GM23248 (cell line): ENCODE data around the gene WWTR1. TPM values are rescaled to one million over a fixed set of nuclear protein-coding genes. Genes with fewer than 3 reads are reported as not detected.

Experiments
- DNase-seq: peaks from one replicate; pipeline ENCODE4 v3.0.0-alpha.2; 2015
- H2AFZ ChIP-seq: fragments of 200-600 bp; sonication (generic); 2 replicates; pipeline ENCODE4 v1.6.1; 2016; ENCODE audit warnings: antibody characterized with exemption
- H3F3A ChIP-seq: fragments of 200-600 bp; sonication (generic); 2 replicates; pipeline ENCODE4 v1.6.1; 2016; ENCODE audit warnings: mild to moderate bottlenecking, antibody characterized with exemption, mixed run types; ENCODE audit not compliant: insufficient read depth
- H3K27ac ChIP-seq: fragments of 200-600 bp; sonication (generic); 2 replicates; pipeline ENCODE4 v1.5.1; 2016; ENCODE audit warnings: mild to moderate bottlenecking
- H3K27me3 ChIP-seq: fragments of 200-600 bp; sonication (generic); replicated peaks from 2 replicates; pipeline ENCODE4 v1.6.1; 2016; ENCODE audit warnings: mild to moderate bottlenecking; ENCODE audit not compliant: insufficient read depth
- H3K36me3 ChIP-seq: fragments of 200-600 bp; sonication (generic); 2 replicates; pipeline ENCODE4 v1.6.1; 2016; ENCODE audit warnings: low read depth, mild to moderate bottlenecking
- H3K4me1 ChIP-seq: fragments of 200-600 bp; sonication (generic); 2 replicates; pipeline ENCODE4 v1.6.1; 2016; ENCODE audit warnings: mild to moderate bottlenecking; ENCODE audit not compliant: insufficient read depth
- H3K4me2 ChIP-seq: fragments of 200-600 bp; sonication (generic); one replicate; pipeline ENCODE4 v1.6.1; 2016; ENCODE audit warnings: mild to moderate bottlenecking; ENCODE audit not compliant: unreplicated experiment
- H3K4me3 ChIP-seq: fragments of 200-600 bp; sonication (generic); 2 replicates; pipeline ENCODE4 v1.5.1; 2016; ENCODE audit warnings: mild to moderate bottlenecking
- H3K79me2 ChIP-seq: fragments of 200-600 bp; sonication (generic); 2 replicates; pipeline ENCODE4 v1.6.1; 2016; ENCODE audit warnings: mild to moderate bottlenecking; ENCODE audit not compliant: insufficient read depth
- H3K9ac ChIP-seq: fragments of 200-600 bp; sonication (generic); 2 replicates; pipeline ENCODE4 v1.6.1; 2016; ENCODE audit warnings: mild to moderate bottlenecking
- H3K9me2 ChIP-seq: fragments of 200-600 bp; sonication (generic); 2 replicates; pipeline ENCODE4 v1.6.1; 2016; ENCODE audit warnings: mixed run types, mild to moderate bottlenecking, moderate library complexity; ENCODE audit not compliant: insufficient read depth
- H3K9me3 ChIP-seq: fragments of 200-600 bp; sonication (generic); one replicate; pipeline ENCODE4 v1.6.1; 2017; ENCODE audit warnings: low read depth
- H4K20me1 ChIP-seq: fragments of 200-600 bp; sonication (generic); 2 replicates; pipeline ENCODE4 v1.6.0; 2016; ENCODE audit not compliant: insufficient read depth
- EZH2 ChIP-seq: fragments of 200-600 bp; sonication (generic); IDR thresholded peaks from 2 replicates; pipeline ENCODE4 v1.6.1; 2018; ENCODE audit warnings: antibody characterized with exemption, mild to moderate bottlenecking; ENCODE audit not compliant: insufficient read depth, poor library complexity, severe bottlenecking
- EZH2phosphoT487 ChIP-seq: fragments of 200-600 bp; sonication (generic); IDR thresholded peaks from 2 replicates; pipeline ENCODE4 v1.6.1; 2018; ENCODE audit warnings: antibody characterized with exemption, moderate library complexity, mild to moderate bottlenecking, low read depth; ENCODE audit not compliant: insufficient read depth
- WGBS, 2 experiments: methylation state at CpG; one replicate each; pipeline ENCODE4 v1.1.6; 2015 to 2017; ENCODE audit warnings: low lambda C conversion rate in 2 of 2, low coverage in 1 of 2; ENCODE audit errors: missing lambda C conversion rate in 2 of 2; 5-methylcytosine and 5-hydroxymethylcytosine counted together
- in situ Hi-C: fragments of 300-500 bp; cut with MboI; formaldehyde crosslinking; loops from 2 replicates; pipeline ENCODE4 v1.15.0; 2020
- polyA plus RNA-seq: library from polyadenylated mRNA; unstranded; fragments of >200 nt; fragmentation: Nextera tagmentation; extraction: Ambion mirVana; gene quantifications from 2 replicates; pipeline ENCODE4 v1.2.1, GENCODE V29; 2016
- total RNA-seq: library from RNA; depleted of rRNA; stranded (reverse); fragments of >200 nt; shearing (Covaris generic); gene quantifications from 2 replicates; pipeline ENCODE4 v1.2.3, GENCODE V29; 2014

WWTR1 gene
- total and polyA plus RNA-seq, 2 experiments from 2014 or later = 53.3 to 75.7 TPM

DNA sequence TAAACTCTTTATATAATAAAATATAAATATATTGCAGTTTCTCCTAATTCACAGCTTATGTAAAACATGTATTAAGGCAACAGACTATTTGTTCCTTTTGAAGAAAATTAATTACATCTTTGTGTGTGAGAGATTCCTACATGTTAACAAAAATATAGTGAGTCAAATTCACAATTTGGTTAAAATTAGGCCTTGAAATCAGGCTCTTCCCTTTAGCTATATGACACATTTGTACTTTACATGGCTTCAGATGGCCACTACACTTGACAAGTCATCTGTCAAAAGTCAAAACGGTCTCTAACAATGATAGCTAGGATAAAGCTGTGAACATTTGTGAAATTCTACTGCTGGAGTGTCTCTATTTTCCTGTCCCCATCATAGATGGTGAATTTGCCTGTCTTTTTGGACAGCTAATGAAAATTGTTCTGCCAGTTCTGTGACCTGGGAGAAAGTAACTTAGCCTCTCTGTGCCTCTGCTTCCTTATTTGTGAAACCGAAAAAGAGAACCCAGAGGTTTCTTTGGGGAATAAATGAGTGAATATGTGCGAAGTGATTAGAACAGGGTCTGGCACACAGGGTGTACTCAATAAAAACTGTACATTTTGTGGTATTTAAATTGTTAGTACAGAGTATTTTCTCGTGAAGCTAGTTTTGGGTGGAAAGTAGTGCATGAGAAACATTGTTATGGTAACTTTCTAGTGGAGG, 159.7 kb downstream of the WWTR1 start:
- 63% methylated on average over 4 of the region's 4 CpGs for WGBS, 2 experiments
- TF ChIP-seq EZH2 (no peak), EZH2phosphoT487 (no peak)
- no peak for DNase-seq
- Histone ChIP-seq H3K4me2 (no peak overlapping the region), H3K9me2 (no peaks in the 10 kb centered on the region), H2AFZ (no peak overlapping the region), H3K9me3 (no peaks in the 10 kb centered on the region), H3K79me2 (no peaks in the 10 kb centered on the region), H3K27ac (no peak overlapping the region), H4K20me1 (no peaks in the 10 kb centered on the region), H3K4me3 (no peak overlapping the region), H3K9ac (no peak overlapping the region), H3K36me3 (no peaks in the 10 kb centered on the region), H3K27me3 (no peaks in the 10 kb centered on the region), H3F3A (peaks cover 25% of the 10 kb centered on the region), H3K4me1 (peaks cover 20% of the 10 kb centered on the region)
- in situ Hi-C loops = loop anchor here (25.0 kb wide), 1 partner anchor 386 kb away; no protein-coding TSS in a partner anchor

GRCh38 chr3:149496891-149497290, 160.9 kb downstream of the WWTR1 start:
- Histone ChIP-seq H3K4me3 (no peak overlapping the region), H3F3A (peaks cover 13% of the 10 kb centered on the region), H3K79me2 (no peaks in the 10 kb centered on the region), H2AFZ (no peak overlapping the region), H3K27ac (no peak overlapping the region), H3K9me3 (no peaks in the 10 kb centered on the region), H4K20me1 (no peaks in the 10 kb centered on the region), H3K9me2 (no peaks in the 10 kb centered on the region), H3K9ac (no peak overlapping the region), H3K4me2 (no peak overlapping the region), H3K36me3 (no peaks in the 10 kb centered on the region), H3K4me1 (peaks cover 17% of the 10 kb centered on the region), H3K27me3 (no peaks in the 10 kb centered on the region)
- 94 to 100% methylated on average over 4 of the region's 4 CpGs for WGBS, 2 experiments
- TF ChIP-seq EZH2phosphoT487 = no peak
- no peak for TF ChIP-seq EZH2
- no peak for DNase-seq
- in situ Hi-C loops = loop anchor here (25.0 kb wide), 1 partner anchor 385 kb away; no protein-coding TSS in a partner anchor

- no peak overlapping the region for H3K4me2 ChIP-seq
- no peaks in the 10 kb centered on the region for H3K9me2 ChIP-seq
- peaks cover 7% of the 10 kb centered on the region; the same call in 1 of the 2 replicates for H3K4me1 ChIP-seq
- no peaks in the 10 kb centered on the region for H3K79me2 ChIP-seq
- no peak overlapping the region for H3K27ac ChIP-seq
- H3K4me3 ChIP-seq = no peak overlapping the region
- in situ Hi-C loops = loop anchor here (25.0 kb wide), 1 partner anchor 383 kb away; no protein-coding TSS in a partner anchor
- H3K9me3 ChIP-seq = no peaks in the 10 kb centered on the region
- H3K9ac ChIP-seq = no peak overlapping the region
- no peak for TF ChIP-seq EZH2
- no peak for TF ChIP-seq EZH2phosphoT487
- H3F3A ChIP-seq = peaks cover 3% of the 10 kb centered on the region
- no peaks in the 10 kb centered on the region for H4K20me1 ChIP-seq
- H3K27me3 ChIP-seq = no peaks in the 10 kb centered on the region
- 95% methylated on average over 6 of the region's 6 CpGs for WGBS, 2 experiments
- H3K36me3 ChIP-seq = no peaks in the 10 kb centered on the region
- no peak overlapping the region for H2AFZ ChIP-seq
- no peak for DNase-seq
Observed at GRCh38 chr3:149495581-149496125, 162.2 kb downstream of the WWTR1 start.

DNA sequence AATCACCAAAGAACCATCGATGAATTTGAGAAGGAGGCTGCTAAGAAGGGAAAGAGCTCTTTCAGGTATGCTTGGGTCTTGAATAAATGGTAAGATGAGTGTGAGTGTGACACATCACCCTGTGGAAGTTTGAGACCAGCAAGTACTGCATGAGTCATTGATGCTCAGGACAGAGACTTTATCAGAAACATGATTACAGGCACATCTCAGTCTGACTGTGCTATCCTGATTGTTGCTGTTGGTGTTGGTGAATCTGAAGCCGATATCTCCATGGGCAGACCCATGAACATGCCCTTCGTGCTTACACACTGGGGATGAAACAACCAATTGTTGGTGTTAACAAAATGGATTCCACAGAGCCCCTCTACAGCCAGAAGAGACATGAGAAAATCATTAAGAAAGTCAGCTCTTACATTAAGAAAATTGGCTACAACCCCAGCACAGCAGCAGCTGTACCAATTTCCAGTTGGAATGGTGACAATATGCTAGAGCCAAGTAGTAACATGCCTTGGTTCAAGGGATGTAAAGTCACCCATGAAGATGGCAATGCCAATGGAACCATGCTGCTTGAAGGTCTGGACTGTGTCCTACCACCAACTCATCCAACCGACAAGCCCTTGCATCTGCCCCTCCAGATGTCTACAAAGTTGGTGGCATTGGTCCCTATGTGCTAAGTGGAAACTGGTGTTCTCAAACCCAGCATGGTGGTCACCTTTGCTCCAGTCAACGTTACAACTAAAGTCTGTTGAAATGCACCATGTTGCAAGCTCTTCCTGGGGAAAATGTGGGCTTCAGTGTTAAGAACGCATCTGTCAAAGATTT, 162.9 kb downstream of the WWTR1 start:
- Histone ChIP-seq H3K27ac (no peak overlapping the region), H3K4me2 (no peak overlapping the region), H3K9me3 (no peaks in the 10 kb centered on the region), H3K36me3 (no peaks in the 10 kb centered on the region), H3F3A (0 out of 2 replicates have a peak, but pooled peaks cover 6% of the 10 kb centered on the region), H3K4me3 (no peak overlapping the region), H3K4me1 (peaks cover 6% of the 10 kb centered on the region; the same call in 1 of the 2 replicates), H3K27me3 (no peaks in the 10 kb centered on the region), H2AFZ (no peak overlapping the region), H3K9me2 (no peaks in the 10 kb centered on the region), H3K9ac (no peak overlapping the region), H3K79me2 (no peaks in the 10 kb centered on the region), H4K20me1 (no peaks in the 10 kb centered on the region)
- TF ChIP-seq EZH2phosphoT487 (no peak), EZH2 (no peak)
- WGBS, 2 experiments = 71 to 72% methylated on average over 6 of the region's 6 CpGs
- in situ Hi-C loops = loop anchor here (25.0 kb wide), 1 partner anchor 383 kb away; no protein-coding TSS in a partner anchor
- DNase-seq = peak; percentile 80
